GM12801 (cell line): Measurements from ENCODE around the gene LYAR.

ENCODE experiments used
- CTCF ChIP-seq: IDR thresholded peaks from one replicate; pipeline ENCODE4 v1.5.1; 2011; ENCODE audit warnings: control low read depth; ENCODE audit not compliant: insufficient read length; ENCODE audit errors: extremely low read depth

The LYAR gene

GRCh38 chr4:4308800-4309441 lies 19.0 kb upstream of the LYAR start:
- TF ChIP-seq CTCF, result no peak

GRCh38 chr4:4306920-4307319 lies 17.0 kb upstream of the LYAR start:
- TF ChIP-seq CTCF, result no peak

DNA sequence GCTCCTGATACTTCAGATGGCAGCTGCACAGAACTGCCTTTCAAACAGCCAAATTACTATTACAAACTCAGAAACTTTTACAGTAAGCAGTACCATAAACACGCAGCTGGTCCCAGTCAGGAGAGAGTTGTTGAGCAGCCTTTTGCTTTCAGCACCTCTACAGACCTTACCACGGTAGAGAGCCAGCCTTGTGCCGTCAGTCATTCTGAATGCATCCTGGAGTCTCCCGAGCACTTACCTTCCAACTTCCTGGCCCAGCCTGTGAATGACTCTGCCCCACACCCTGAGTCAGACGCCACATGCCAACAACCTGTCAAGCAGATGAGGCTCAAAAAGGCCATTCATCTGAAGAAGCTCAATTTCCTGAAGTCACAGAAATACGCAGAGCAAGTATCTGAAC lies 12.5 kb upstream of the LYAR start:
- no peak for TF ChIP-seq CTCF

DNA sequence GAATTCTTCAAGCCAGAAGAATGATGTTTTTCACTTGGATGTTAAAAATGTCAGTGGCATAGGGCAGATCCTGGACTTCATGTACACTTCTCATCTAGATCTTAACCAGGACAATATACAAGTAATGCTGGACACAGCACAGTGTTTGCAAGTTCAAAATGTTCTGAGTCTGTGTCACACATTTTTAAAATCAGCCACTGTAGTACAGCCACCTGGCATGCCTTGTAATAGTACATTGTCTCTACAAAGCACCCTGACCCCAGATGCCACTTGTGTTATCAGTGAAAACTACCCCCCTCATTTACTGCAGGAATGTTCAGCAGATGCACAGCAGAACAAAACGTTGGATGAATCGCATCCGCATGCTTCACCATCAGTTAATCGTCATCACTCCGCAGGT lies 12.0 kb upstream of the LYAR start:
- no peak for TF ChIP-seq CTCF

GRCh38 chr4:4299006-4299405 lies 9.1 kb upstream of the LYAR start:
- TF ChIP-seq CTCF, result no peak

- no peak for TF ChIP-seq CTCF
Observed at GRCh38 chr4:4296283-4296846, 6.4 kb upstream of the LYAR start.

DNA sequence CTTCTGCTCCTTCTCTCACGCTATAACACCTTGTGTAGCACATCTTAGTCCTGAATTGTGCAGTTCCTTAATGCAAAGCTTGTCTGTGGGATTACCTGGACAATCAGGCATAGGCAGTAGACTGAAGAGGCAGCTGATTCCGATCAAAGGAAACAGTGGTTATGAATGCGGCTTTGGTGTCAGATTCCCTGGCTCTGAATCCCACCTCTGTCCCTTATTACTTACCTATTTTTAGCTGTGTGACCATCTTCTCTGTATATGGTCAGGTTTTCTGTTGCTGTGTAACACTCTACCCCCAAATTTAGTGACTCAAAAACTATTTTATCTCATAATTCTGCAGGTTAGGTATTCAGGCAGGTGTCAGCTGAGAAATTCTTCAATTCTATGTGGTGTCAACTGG lies 3.3 kb upstream of the LYAR start:
- TF ChIP-seq CTCF, result no peak
